ENCODE measurements around the gene GALNT6.
"Not testable (repeated sequence)": the region's sequence is repeated elsewhere in the genome, so short reads cannot be mapped to it uniquely, and the experiment has no call there.

Gene GALNT6

GRCh38 chr12:51357374-51358047 lies 33.7 kb downstream of the GALNT6 start:
- DNase-seq, result no peak

GRCh38 chr12:51351913-51352532 lies 39.2 kb downstream of the GALNT6 start:
- DNase-seq, result no peak

GRCh38 chr12:51349026-51349425 lies 42.2 kb downstream of the GALNT6 start:
- no peak for DNase-seq

GRCh38 chr12:51348116-51348515 lies 43.1 kb downstream of the GALNT6 start:
- DNase-seq, result no peak

- DNase-seq, result no peak
Observed at GRCh38 chr12:51346581-51346980, 44.6 kb downstream of the GALNT6 start, which contains the start of gene CELA1. CELA1 (minus strand) TSS chr12:51346679; CDS start chr12:51346638, 41 bp downstream.

- DNase-seq, result no peak
Observed at GRCh38 chr12:51345681-51346080, 45.5 kb downstream of the GALNT6 start.

GRCh38 chr12:51343201-51343600 lies 48.0 kb downstream of the GALNT6 start:
- DNase-seq, result no peak

- no peak for DNase-seq
Observed at GRCh38 chr12:51342416-51342815, 48.8 kb downstream of the GALNT6 start.

- DNase-seq, result peak; percentile 76
Observed at GRCh38 chr12:51341251-51342007, 49.8 kb downstream of the GALNT6 start.

GRCh38 chr12:51339750-51340149 lies 51.5 kb downstream of the GALNT6 start:
- no peak for DNase-seq

GRCh38 chr12:51337336-51337735 lies 53.9 kb downstream of the GALNT6 start:
- DNase-seq, result not testable (repeated sequence)

- DNase-seq, result no peak
Observed at GRCh38 chr12:51335931-51336330, 55.3 kb downstream of the GALNT6 start.

- DNase-seq, result no peak
Observed at GRCh38 chr12:51334764-51335163, 56.4 kb downstream of the GALNT6 start.

- no peak for DNase-seq
Observed at GRCh38 chr12:51333536-51333935, 57.7 kb downstream of the GALNT6 start.

- DNase-seq, result no peak
Observed at GRCh38 chr12:51330186-51330585, 61.0 kb downstream of the GALNT6 start.

- no peak for DNase-seq
Observed at GRCh38 chr12:51329742-51330141, 61.5 kb downstream of the GALNT6 start.

- DNase-seq, result no peak
Observed at GRCh38 chr12:51328587-51328986, 62.6 kb downstream of the GALNT6 start.

- no peak for DNase-seq
Observed at GRCh38 chr12:51326698-51327439, 64.3 kb downstream of the GALNT6 start.

GRCh38 chr12:51324953-51325352 lies 66.3 kb downstream of the GALNT6 start:
- no peak for DNase-seq

GRCh38 chr12:51323966-51324895 lies 67.0 kb downstream of the GALNT6 start, which contains the start of gene BIN2:
BIN2 (minus strand) TSS chr12:51324174; CDS start chr12:51324102, 72 bp downstream.
- DNase-seq, result no peak

GRCh38 chr12:51323317-51323960 lies 67.8 kb downstream of the GALNT6 start:
- DNase-seq, result no peak

All from right forelimb (tissue), 1 donor.